OCI-M2 (cell line): ENCODE measurements around the gene NDUFA12.

ENCODE experiments used
- DNase-seq: peaks from one replicate; lab custom pipeline; 2025; ENCODE audit not compliant: unreplicated experiment; lab: John Stamatoyannopoulos, UW

Gene NDUFA12

GRCh38 chr12:94942663-94943062 lies 60.8 kb downstream of the NDUFA12 start:
- no peak for DNase-seq

GRCh38 chr12:94941440-94941862 lies 62.0 kb downstream of the NDUFA12 start:
- no peak for DNase-seq

GRCh38 chr12:94940771-94941170 lies 62.7 kb downstream of the NDUFA12 start:
- no peak for DNase-seq

GRCh38 chr12:94938583-94938982 lies 64.9 kb downstream of the NDUFA12 start:
- no peak for DNase-seq

- no peak for DNase-seq
Observed at GRCh38 chr12:94930772-94931171, 72.7 kb downstream of the NDUFA12 start.

- DNase-seq = no peak
Observed at GRCh38 chr12:94930216-94930654, 73.3 kb downstream of the NDUFA12 start.

GRCh38 chr12:94929780-94930179 lies 73.7 kb downstream of the NDUFA12 start:
- DNase-seq = no peak

GRCh38 chr12:94925729-94926128 lies 77.8 kb downstream of the NDUFA12 start:
- no peak for DNase-seq

GRCh38 chr12:94925206-94925605 lies 78.3 kb downstream of the NDUFA12 start:
- DNase-seq = no peak

- DNase-seq = no peak
Observed at GRCh38 chr12:94922561-94922960, 80.9 kb downstream of the NDUFA12 start.
